ENCODE measurements around the gene PDGFA. TPM values are rescaled to one million over a fixed set of nuclear protein-coding genes. Genes with fewer than 3 reads are reported as not detected.

PDGFA gene
- total RNA-seq, 2 experiments from 2014 or later = not detected

- Histone ChIP-seq H3K4me2 (ENCODE audit: low read length) (no peak overlapping the region), H3K79me2 (ENCODE audit: insufficient read depth, low read depth, low read length) (no peaks in the 10 kb centered on the region), H3K36me3 (ENCODE audit: insufficient read depth, low read length) (no peaks in the 10 kb centered on the region), H3K27ac (ENCODE audit: low read depth, low read length, poor library complexity, severe bottlenecking) (no peak overlapping the region), H3K9me3 (ENCODE audit: low read length) (no peaks in the 10 kb centered on the region), H3K4me1 (ENCODE audit: insufficient read depth, low read length, poor library complexity, severe bottlenecking) (no peaks in the 10 kb centered on the region), H3K9me2 (ENCODE audit: insufficient read depth, low read length) (no peaks in the 10 kb centered on the region), H4K20me1 (ENCODE audit: insufficient read depth, low read length) (no peaks in the 10 kb centered on the region), H3K4me3 (ENCODE audit: low read depth, low read length, poor library complexity, severe bottlenecking) (no peak overlapping the region), H2AFZ (ENCODE audit: low read length) (no peak overlapping the region)
- intact Hi-C loops (cut with micrococcal nuclease; ENCODE audit: unreplicated experiment) = no loop called here
- no TSS peak for BruUV-seq (replicated peaks)
- TF ChIP-seq CTCF (conservative IDR thresholded peaks at IDR 0.05; ENCODE audit: low read length) (no peak), EZH2phosphoT487 (IDR thresholded peaks at IDR 0.05; ENCODE audit: borderline replicate concordance, low read depth, low read length) (no peak)
- ChIA-PET CTCF (ENCODE audit: unreplicated experiment) (no interaction called here), POLR2A (no interaction called here)
- DNase-seq (ENCODE audit: low spot score) = no peak
These were observed 21.5 kb downstream of the PDGFA start for GRCh38 chr7:497946-498655.

- DNase-seq (ENCODE audit: low spot score) = no peak
- Histone ChIP-seq H4K20me1 (ENCODE audit: insufficient read depth, low read length) (no peaks in the 10 kb centered on the region), H3K9me3 (ENCODE audit: low read length) (no peaks in the 10 kb centered on the region), H3K4me2 (ENCODE audit: low read length) (no peak overlapping the region), H2AFZ (ENCODE audit: low read length) (no peak overlapping the region), H3K79me2 (ENCODE audit: insufficient read depth, low read depth, low read length) (no peaks in the 10 kb centered on the region), H3K4me3 (ENCODE audit: low read depth, low read length, poor library complexity, severe bottlenecking) (no peak overlapping the region), H3K36me3 (ENCODE audit: insufficient read depth, low read length) (no peaks in the 10 kb centered on the region), H3K27ac (ENCODE audit: low read depth, low read length, poor library complexity, severe bottlenecking) (no peak overlapping the region), H3K4me1 (ENCODE audit: insufficient read depth, low read length, poor library complexity, severe bottlenecking) (no peaks in the 10 kb centered on the region), H3K9me2 (ENCODE audit: insufficient read depth, low read length) (no peaks in the 10 kb centered on the region)
- intact Hi-C loops (cut with micrococcal nuclease; ENCODE audit: unreplicated experiment) = no loop called here
- no TSS peak for BruUV-seq (replicated peaks)
- TF ChIP-seq CTCF (conservative IDR thresholded peaks at IDR 0.05; ENCODE audit: low read length) = no peak
- no peak for TF ChIP-seq EZH2phosphoT487 (IDR thresholded peaks at IDR 0.05; ENCODE audit: borderline replicate concordance, low read depth, low read length)
- CTCF ChIA-PET (ENCODE audit: unreplicated experiment) = no interaction called here
- POLR2A ChIA-PET = no interaction called here
These were observed 22.3 kb downstream of the PDGFA start for GRCh38 chr7:497346-497745.

GRCh38 chr7:496528-497295 is 22.9 kb downstream of the PDGFA start:
- Histone ChIP-seq H3K4me1 (ENCODE audit: insufficient read depth, low read length, poor library complexity, severe bottlenecking) (no peaks in the 10 kb centered on the region), H4K20me1 (ENCODE audit: insufficient read depth, low read length) (no peaks in the 10 kb centered on the region), H3K36me3 (ENCODE audit: insufficient read depth, low read length) (no peaks in the 10 kb centered on the region), H3K9me3 (ENCODE audit: low read length) (no peaks in the 10 kb centered on the region), H2AFZ (ENCODE audit: low read length) (no peak overlapping the region), H3K4me3 (ENCODE audit: low read depth, low read length, poor library complexity, severe bottlenecking) (no peak overlapping the region), H3K9me2 (ENCODE audit: insufficient read depth, low read length) (no peaks in the 10 kb centered on the region), H3K27ac (ENCODE audit: low read depth, low read length, poor library complexity, severe bottlenecking) (no peak overlapping the region), H3K79me2 (ENCODE audit: insufficient read depth, low read depth, low read length) (no peaks in the 10 kb centered on the region), H3K4me2 (ENCODE audit: low read length) (no peak overlapping the region)
- ChIA-PET POLR2A (interaction anchor here (0.5 kb wide), 1 partner anchor 231 kb away, joined by 3 read pairs; no protein-coding TSS in a partner anchor), CTCF (ENCODE audit: unreplicated experiment) (no interaction called here)
- TF ChIP-seq EZH2phosphoT487 (IDR thresholded peaks at IDR 0.05; ENCODE audit: borderline replicate concordance, low read depth, low read length) = no peak
- no peak for TF ChIP-seq CTCF (conservative IDR thresholded peaks at IDR 0.05; ENCODE audit: low read length)
- BruUV-seq (replicated peaks) = no TSS peak
- DNase-seq (ENCODE audit: low spot score) = no peak
- intact Hi-C loops (cut with micrococcal nuclease; ENCODE audit: unreplicated experiment) = no loop called here
